Suprapubic skin (tissue), 4 donors: ENCODE measurements around the gene SH3GLB1.

Experiments used
- EP300 ChIP-seq: sonication (generic); formaldehyde crosslinking; IDR thresholded peaks from one replicate; pipeline ENCODE4 v1.6.1; 2017; ENCODE audit warnings: antibody characterized with exemption
- POLR2A ChIP-seq, 2 donors: fragments of 450-650 bp; IDR thresholded peaks; one replicate each; pipeline ENCODE4 v1.6.1; 2017; ENCODE audit warnings: antibody characterized with exemption in 2 of 2, mild to moderate bottlenecking in 2 of 2, moderate library complexity in 2 of 2
- POLR2AphosphoS5 ChIP-seq, 3 donors: sonication (generic); formaldehyde crosslinking; IDR thresholded peaks; one replicate each; pipeline ENCODE4 v1.6.1; 2017; ENCODE audit warnings: antibody characterized with exemption in 3 of 3
- TF ChIP-seq, protein P1 (sequence below), 2 donors: fragments of 200-600 bp in 1 of 2; fragments of 450-650 bp in 1 of 2; sonication (generic) in 1 of 2; IDR thresholded peaks; one replicate each; pipeline ENCODE4 v1.5.1; 2016 to 2019; ENCODE audit warnings: antibody characterized with exemption in 2 of 2, mild to moderate bottlenecking in 1 of 2, moderate library complexity in 1 of 2

DNA sequence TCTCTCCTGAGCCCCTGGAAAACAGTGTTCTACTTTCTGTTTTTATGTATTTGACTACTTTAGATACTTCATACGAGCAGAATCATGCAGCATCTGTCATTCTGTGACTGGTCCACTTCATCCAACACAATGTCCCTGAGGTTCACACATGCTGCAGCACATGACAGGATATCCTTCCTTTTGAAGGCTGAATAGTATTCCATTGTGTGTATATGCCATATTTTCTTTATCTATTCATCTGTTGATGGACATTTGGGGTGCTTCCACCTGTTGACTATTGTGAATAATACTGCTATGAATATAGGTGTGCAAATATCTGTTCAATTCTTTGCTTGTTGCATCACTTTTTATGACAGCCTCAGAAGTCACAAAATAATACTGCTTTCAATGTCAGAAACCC, 55.8 kb downstream of the SH3GLB1 start:
- TF ChIP-seq, protein P1, sequence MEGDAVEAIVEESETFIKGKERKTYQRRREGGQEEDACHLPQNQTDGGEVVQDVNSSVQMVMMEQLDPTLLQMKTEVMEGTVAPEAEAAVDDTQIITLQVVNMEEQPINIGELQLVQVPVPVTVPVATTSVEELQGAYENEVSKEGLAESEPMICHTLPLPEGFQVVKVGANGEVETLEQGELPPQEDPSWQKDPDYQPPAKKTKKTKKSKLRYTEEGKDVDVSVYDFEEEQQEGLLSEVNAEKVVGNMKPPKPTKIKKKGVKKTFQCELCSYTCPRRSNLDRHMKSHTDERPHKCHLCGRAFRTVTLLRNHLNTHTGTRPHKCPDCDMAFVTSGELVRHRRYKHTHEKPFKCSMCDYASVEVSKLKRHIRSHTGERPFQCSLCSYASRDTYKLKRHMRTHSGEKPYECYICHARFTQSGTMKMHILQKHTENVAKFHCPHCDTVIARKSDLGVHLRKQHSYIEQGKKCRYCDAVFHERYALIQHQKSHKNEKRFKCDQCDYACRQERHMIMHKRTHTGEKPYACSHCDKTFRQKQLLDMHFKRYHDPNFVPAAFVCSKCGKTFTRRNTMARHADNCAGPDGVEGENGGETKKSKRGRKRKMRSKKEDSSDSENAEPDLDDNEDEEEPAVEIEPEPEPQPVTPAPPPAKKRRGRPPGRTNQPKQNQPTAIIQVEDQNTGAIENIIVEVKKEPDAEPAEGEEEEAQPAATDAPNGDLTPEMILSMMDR (IDR thresholded peaks at IDR 0.05), result no peak
- no peak for TF ChIP-seq EP300
- TF ChIP-seq POLR2A (IDR thresholded peaks at IDR 0.05), result no peak
- TF ChIP-seq POLR2AphosphoS5 (IDR thresholded peaks at IDR 0.05), result no peak
